Thyroid gland (tissue), 4 donors: ENCODE measurements around the gene CCDC138.

Experiments used
- CTCF ChIP-seq, 6 experiments: fragments of 200-600 bp in 3 of 6; fragments of 450-650 bp in 3 of 6; sonication (generic) in 3 of 6; IDR thresholded peaks; one replicate each; pipeline ENCODE4 v1.5.1; 2016 to 2019; ENCODE audit warnings: antibody characterized with exemption in 6 of 6, mild to moderate bottlenecking in 2 of 6, inconsistent platforms in 1 of 6, moderate library complexity in 1 of 6
- POLR2A ChIP-seq, 2 donors: fragments of 450-650 bp; IDR thresholded peaks; one replicate each; pipeline ENCODE4 v1.6.1; 2017; ENCODE audit warnings: antibody characterized with exemption in 2 of 2, mild to moderate bottlenecking in 2 of 2, moderate library complexity in 1 of 2

GRCh38 chr2:108824316-108825070 lies 37.9 kb downstream of the CCDC138 start:
- TF ChIP-seq CTCF (IDR thresholded peaks at IDR 0.05) (no peak), POLR2A (IDR thresholded peaks at IDR 0.05) (no peak)
